Mesenteric fat pad (tissue), 1 donor: ENCODE data around the gene FYB2. TPM values are rescaled to one million over a fixed set of nuclear protein-coding genes. Genes with fewer than 3 reads are reported as not detected.
"Not testable (repeated sequence)": the region's sequence is repeated elsewhere in the genome, so short reads cannot be mapped to it uniquely, and the experiment has no call there.

ENCODE experiments used
- DNase-seq: peaks from one replicate; pipeline ENCODE4 v3.0.0-alpha.2; 2020; ENCODE audit warnings: low spot score
- total RNA-seq: library from RNA; stranded (reverse); fragmentation: NEBNext Ultra II Directional; extraction: Animal tissue kit (Norgen Biotek cat#: 25700); gene quantifications from one replicate; pipeline ENCODE4 v1.2.1, GENCODE V29; 2021
- donor health status: DM: yes; HTN: yes; CAD: no.

FYB2 gene
- total RNA-seq, 1 donor from 2014 or later, result not detected

DNA sequence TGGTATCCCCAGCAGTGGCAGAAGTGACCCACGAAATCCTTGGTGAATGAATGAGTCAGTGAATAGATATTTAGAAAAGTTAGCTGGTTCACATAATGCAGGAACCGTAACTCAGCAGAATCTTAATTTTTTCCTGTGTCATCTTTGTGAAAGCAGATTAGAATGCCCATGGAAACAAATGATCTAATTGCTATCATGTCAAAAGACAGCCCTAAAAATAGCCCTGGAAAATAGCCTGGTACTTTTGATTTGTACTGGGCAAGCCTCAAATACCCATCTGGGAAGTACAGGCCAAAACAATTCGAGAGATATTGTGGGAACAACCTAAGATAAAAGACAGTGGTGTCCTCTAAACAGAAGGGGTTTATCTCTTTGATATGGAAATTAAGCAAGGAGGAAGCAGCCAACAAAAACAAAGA, 21.1 kb downstream of the FYB2 start:
- DNase-seq, result no peak

DNA sequence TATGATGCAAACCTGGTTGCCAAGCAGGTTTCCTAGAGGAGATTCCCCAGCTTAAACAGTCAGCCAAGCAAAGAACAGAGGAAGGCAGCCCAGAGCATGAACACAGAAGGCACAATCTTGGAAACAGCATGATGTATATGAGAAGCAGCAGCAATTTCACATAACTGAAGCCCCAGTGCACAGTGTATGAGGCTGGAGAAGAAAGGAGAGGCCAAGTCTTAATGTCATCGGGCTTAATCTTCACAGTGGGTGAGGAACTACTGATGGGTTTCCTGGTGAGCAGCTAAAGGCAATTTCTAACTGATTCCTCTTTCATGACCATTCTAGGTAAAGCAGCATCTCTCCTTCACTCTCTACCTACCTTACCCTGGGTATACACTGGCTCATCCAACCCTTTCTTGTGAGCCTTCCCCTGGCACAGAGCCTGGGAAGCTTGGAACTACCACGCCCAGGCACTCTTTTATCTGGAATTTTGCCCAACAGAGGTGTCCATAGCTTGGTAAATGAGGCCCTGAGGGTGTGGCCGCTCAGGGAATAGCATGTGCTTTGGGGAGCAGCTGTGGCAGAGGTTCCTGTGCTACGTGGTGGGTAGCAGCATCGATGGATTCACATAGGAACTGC, 22.0 kb downstream of the FYB2 start:
- no peak for DNase-seq

DNA sequence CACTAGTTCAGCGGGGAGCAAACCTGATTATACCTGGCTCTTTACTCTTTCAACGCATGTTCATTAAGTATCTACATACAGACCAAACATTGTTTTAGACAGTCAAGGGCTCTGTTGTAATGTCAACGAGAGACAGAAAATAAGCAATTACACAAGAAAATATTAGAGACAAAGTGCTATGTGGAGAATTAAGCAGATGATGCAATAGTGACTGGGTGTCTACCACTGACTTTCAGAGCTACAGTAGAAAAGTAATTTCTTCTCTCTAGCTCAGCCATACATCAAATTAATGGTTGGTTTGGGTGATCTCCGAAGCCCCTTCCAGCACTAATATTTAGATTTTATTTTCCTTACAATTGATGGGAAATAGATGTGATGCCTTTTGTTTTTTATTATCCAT, 23.3 kb downstream of the FYB2 start:
- DNase-seq, result no peak

DNA sequence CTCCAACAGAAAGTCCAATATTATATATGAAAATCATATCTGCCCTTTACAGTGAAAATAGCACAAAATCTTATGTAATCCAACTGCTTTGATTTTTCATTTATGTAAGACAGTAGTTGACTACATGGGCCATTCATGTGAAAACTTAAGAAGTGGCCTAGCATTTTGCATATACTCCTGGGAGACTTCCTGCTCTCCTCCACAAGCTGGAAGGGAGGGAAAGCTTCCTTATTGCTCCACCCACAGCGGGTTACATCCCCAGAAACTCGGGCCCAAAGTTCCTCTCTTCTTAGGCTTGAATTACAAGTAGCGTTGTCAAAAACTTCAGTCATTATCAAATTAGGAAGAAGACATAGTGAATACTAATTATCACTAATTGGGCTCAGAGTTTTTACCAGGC, 29.2 kb downstream of the FYB2 start:
- no peak for DNase-seq

DNA sequence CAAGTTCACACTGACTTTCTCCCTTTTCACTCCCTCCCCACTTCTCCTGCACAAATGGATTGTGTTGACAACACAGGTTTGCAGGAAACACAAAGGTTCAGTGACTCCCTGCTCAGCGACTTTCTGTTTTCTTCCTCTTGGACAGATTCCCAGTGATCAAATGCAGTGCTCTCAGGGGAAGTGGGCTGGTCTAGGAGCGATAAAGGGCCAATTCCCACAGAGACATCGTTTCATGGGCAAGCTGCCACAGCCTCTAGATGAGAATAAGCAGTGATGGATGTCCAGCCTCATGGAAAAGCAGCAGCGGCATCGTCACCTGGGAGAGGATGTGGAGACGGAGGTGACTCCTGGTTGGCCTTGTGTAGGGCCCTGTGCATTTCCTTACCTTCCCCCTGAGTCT, 30.6 kb downstream of the FYB2 start:
- no peak for DNase-seq

DNA sequence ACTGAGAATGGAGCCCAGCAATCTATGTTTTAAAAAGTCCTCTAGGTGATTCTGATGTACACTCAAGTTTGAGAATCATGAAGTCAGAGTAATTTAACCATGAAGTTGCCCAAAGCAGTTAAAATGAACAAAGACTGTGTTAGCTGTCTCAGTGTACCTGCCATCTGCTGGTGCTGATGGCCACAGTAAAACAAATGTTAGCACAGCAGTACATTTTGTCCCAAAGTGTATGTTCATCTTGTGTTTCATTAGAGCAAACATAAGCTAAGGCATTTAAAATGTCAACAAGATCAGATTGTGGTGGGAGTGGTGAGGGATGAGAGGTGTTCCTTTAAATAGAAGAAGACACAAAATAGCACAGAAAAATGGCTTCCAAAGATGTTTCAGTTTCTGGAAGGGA, 31.1 kb downstream of the FYB2 start:
- no peak for DNase-seq

DNA sequence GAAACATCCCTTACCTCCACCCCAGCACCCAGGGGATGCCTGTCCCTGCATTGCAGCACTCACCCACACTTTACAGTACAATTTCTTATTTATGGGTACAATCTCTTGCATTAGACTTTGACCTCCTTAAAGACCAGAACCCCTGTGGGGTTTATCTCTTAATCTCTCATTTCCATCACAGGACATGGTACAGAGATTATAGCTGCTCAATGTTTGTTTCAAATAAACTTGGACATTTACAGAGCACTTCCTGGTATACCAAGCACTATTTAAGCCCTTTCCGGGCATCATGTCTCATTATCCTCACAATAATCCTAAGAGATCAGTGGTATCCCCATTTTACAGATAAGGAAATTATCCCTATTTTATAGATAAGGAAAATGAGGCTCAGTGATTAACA, 31.9 kb downstream of the FYB2 start:
- no peak for DNase-seq

DNA sequence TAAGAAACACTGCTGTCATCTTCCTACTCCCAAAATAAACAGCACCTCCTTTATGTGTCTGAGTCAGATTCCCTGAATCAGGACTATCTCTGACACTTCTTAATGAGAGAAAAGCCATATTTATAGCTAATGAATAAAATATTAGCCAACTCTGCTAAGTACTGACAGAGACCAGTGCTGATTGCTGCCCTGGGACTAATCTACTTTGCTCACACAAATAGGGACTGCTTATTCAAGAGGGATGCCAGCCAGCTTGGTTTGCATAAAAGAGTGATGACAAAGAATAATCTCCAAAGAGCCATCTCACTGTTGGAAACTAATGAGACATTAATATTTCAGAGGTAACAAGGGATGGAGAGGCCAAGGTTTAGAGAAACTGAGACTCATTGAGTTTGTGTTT, 36.4 kb downstream of the FYB2 start:
- no peak for DNase-seq

DNA sequence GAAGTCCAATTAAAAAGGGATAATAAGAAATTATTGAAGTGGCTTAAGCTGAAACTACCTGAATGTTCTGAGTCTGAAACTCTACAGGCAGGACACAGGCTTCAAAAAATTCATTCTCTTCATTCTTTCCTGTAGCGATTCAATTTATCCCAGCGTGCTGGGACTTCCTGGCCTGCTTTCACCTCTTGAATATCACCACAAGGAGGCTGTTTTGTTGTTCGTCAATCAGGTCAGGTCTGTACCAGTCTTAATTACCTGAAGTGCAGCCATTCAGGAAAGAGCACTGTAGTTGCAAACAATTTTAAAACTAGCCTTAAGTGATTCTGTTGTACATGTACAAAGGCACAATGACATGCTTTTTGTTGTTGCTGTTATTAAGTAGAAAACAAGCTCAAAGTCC, 38.4 kb downstream of the FYB2 start:
- no peak for DNase-seq

DNA sequence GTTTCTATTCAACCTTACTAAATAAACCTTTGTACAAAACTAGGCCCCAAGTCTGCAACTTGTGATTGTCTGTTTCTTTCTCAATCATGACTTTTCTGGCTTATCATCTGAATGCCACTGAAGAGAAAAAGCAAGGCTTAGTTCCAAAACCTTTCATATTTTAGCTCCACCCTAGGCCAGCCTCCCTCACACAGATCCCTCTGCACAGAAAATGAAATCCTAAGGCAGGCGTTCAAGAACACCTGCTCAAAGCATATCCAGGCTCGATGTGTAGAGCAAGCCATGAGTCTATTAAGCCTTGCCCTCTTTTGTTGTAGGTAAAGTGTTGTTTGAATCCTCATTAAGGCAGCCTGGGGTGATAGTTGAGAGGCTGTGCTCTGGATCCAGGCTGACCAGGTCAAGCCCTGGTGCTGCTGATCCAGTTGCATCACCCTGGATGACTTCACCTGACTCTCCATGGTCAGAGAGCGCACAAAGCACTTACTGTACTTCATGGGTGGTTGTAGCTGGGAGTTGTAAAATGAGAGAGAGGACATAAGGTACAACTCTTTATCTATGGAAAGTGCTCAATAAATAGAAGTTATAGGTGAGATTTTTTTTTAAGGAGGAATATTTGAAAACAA, 39.0 kb downstream of the FYB2 start:
- no peak for DNase-seq

DNA sequence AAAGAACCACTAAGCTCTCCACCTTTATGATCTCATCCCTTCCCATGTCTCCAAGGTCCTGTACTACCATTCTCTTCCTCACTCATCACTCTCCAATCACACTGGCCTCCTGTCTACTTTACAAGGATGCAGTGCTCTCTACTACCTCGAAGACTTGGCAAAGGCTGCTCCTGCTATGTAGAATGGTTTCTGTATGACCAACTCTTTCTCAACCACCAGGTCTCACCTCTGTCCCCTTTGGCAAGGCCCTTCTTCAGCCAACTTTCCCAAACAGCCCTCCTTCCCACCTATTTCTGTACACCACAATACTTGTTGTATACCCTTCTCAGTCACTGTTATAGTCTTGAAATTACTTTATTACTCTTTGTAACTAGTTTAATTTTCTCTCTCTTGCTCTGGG, 41.2 kb downstream of the FYB2 start:
- no peak for DNase-seq

DNA sequence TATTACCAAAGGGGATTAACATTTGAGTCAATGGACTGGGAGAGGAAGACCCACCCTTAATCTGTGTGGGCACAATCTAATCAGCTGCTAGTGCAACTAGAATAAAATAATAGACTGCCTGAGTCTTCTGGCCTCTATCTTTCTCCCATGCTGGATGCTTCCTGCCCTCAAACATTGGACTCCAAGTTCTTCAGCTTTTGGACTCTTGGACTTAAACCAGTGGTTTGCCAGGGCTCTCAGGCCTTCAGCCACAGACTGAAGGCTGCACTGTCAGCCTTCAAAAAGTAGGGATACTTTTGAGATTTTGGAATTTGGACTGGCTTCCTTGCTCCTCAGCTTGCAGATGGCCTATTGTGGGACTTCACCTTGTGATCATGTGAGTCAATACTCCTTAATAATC, 44.5 kb downstream of the FYB2 start:
- not testable (repeated sequence) for DNase-seq

DNA sequence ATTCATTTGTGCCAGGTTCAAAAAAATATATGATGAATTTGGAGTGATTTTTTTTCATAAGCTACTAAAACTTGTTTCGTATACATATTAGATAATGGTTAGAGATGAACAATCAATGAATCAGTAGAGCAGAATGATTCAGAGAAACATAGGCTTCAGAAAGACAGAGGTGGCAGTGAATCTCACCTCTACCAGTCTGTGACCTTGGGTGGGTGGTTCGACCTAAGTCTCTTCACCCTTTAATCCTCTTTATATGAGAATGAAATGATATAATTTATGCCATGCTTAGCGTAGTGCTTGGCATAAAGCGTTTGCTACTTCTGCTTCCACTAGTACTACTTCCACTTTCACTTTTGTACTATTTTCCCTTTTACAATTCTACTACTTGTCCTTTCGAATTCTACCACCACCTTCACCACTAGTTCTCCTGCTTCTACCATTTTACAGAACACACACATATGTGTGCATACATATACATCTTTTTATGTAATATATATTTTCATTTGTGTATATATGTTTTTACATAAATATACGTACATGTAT, 45.1 kb downstream of the FYB2 start:
- no peak for DNase-seq

DNA sequence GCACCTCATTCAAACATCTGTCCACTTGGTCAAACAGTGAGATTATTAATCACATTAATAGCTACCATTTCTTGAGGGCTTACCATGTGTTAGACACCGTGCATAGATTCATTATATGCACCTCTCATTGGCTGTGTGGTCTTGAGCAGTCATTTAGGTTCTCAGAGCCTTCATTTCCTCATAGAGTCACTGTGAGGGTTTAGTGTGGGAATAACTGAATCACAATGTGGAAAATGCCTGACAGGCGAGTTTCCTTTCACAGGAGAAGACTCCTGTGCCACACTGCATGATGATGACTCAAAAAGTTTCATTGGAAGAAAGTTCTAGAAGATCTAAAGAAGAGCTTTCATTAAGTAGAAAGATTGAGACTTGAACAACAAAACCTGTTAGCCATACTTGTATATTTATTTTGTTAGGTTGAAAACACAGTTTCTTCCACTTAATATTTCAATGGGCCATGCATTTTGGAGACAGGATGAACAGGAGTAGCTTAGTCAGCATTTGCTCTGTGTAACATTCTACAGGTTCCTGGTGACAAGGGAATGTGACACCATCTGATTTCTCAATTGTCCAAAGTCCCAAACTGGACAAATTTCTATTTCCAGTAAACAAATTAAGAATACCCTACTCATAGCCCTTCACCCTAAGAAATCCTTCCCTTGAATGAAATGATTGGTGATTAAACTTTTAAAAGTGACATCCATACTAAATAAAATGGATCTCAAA, 45.7 kb downstream of the FYB2 start:
- no peak for DNase-seq

DNA sequence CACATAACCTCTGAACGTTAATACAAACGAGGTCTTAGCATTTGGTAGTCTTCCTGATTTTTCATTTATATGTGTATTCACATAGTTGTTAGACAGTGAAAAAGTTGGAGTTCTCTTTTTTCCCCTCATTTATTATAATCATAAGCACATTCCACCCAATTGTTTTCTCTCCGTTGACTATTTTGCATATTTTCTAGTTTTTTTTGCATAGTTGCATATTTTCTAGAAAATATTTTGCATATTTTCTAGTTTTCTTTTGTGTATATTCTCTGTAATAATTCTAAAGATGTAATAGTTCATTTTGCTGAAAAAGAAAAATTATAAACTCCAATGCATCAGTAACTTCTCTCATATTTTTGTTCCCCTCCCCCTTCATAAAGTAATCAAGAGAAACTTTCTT, 47.5 kb downstream of the FYB2 start:
- DNase-seq, result no peak

DNA sequence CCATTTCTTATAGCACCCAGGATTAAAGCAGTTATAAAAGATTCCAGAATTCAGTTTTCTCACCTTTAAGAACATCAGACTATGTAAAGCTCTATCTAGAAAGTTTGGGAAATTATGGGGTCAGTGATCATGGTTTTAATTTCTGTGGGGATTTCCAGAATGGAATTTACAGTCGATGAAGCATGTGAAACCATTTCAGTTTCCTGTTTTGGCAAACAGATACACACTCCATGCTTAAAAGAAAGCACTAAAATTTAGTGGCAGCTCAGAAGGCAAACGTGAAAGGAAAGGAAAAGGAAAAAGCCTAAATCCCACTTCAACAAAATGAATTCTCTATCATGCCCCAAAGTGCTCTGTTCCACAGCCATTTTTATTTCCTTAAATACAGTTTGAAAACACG, 60.4 kb downstream of the FYB2 start:
- no peak for DNase-seq

DNA sequence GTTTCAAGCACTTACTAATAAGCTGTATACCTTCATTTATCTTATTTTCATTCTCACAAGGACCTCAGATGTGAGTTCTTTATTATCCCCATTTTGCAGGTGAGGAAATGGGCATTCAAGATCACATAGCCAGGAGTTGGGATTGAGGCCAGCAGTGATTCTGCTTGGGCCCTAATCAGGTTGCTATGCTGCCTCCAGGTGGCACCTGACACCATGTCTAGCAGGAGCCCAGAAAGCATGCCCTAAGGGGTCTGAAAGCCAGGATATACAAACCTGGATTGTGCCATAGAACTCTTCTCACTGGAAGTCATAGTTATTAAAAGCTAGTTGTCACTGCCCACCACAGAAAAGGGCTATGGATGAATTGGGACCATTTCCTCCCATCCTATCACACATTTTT, 61.1 kb downstream of the FYB2 start:
- DNase-seq, result no peak

DNA sequence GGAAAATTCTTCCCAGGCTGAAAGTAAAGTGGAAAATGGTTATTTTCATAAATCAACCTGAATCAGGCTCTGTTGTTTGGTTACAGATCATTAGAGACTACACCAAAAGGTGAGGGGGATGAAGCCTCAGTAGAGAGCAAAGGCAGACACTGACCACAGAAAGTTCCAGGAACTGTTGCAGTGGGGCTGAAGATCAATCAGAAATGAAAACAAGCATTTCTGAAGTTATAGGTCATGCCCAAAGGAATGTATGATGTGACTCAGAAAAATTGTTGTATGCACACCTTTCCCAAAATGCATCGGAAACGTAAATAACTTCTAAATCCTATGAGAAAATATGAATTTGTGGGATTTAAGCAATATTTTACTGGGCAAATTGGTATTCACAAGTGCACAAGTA, 63.3 kb downstream of the FYB2 start:
- DNase-seq, result no peak

DNA sequence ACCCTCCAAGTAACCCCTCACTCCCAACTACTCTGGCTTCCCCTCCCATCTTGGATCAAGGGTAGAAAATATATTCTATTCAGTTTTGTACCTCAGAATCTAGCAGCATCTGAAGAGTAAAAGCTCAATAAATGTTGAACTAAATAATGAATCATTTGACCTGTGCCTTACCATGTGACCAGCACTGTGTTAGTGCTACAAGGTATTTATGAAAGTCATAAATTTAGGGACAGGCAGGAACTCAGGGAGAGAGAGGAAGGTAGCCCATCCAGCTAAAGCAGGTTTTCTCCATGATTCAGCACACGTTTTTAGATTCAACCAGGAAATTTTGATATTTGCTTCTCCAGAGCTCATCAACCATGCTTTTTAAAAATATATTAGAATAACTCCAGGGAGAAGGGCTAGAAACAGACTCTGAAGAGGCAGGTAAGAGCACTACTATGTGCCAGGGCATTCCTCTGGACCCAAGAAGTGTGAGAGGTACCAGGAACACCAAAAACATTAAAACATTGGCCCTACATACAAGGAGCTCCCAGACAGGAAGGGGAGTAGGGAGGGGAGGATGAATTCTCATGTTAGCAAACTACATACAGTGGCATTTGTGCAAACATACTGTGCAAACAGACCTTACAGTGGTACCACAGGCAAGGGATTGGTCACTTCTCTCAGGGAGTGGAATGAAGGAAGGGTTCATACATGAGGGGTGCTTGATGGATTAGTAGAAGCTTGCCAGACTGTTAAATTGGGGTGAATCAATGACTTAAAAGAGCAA, 64.3 kb downstream of the FYB2 start:
- DNase-seq, result no peak

DNA sequence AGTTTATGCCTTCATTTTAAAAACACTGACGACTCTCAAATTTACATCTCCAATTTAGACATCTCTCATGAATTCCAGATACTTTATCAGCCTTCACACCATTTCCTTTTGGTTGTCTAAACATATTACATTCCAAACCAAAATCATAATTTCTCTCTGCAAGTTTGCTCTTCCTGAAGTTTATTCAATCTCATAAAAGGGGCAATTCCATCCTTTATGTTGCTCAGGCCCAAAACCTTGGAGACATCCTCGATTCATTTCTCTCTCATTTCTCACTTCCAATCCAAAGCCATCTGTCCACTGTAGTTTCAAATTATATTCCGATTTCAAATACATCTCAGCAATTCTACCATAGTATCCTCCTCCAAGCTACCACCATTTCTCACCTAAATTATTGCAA, 74.0 kb downstream of the FYB2 start:
- DNase-seq, result no peak

DNA sequence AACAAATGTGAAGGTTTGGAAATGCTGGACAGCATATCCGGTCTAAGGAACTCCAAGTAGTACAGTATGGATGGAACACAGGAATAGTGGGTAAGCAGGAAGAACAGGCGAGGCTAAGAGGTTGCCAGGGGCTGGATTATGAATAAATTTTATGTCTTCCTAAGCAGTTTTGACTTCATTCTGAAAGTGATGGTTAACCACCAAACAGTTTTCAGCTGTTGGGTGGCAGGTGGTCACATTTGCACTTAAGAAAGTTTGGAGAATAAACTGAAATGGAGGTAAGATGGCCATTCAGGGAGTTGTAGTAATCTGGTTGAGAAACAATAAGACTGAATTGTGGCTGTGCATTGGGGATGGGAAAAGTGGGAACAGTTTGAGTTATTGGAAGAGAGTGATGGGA, 90.2 kb downstream of the FYB2 start:
- no peak for DNase-seq

DNA sequence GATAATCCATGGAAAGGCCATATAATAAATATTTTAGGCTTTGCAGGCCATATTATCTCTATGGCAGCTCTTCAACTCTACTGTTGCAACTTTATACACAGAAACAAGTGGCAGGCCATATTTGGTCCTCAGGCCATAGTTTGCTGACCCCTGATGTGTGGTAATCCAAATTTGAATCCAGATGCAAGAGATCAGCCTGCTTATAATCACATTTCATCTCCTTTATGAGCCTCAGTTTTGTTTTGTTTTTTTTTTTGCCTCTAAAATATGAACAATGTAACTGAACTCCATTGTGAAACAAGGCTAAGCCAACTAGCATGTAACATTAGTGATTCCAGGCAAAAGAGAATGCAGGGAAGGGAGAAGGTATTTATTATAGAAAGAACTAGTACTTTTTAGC, 92.5 kb downstream of the FYB2 start:
- DNase-seq, result no peak
